IPS DF 4.7 (cell line): Measurements from ENCODE around the gene BRD2.

Experiments used
- DNase-seq: peaks from one replicate; pipeline ENCODE4 v3.0.0-alpha.2; 2013; ENCODE audit warnings: low spot score; ENCODE audit errors: extremely low read depth

BRD2 gene

GRCh38 chr6:32993363-32993973 is 25.1 kb downstream of the BRD2 start:
- DNase-seq = no peak

GRCh38 chr6:32995448-32995847 is 27.1 kb downstream of the BRD2 start:
- no peak for DNase-seq

- DNase-seq = peak; percentile 85
Observed at GRCh38 chr6:33000055-33000454, 31.7 kb downstream of the BRD2 start.

GRCh38 chr6:33001685-33002084 is 33.3 kb downstream of the BRD2 start:
- no peak for DNase-seq

- DNase-seq = no peak
Observed at GRCh38 chr6:33004940-33005339, 36.5 kb downstream of the BRD2 start.

GRCh38 chr6:33007831-33008400 is 39.5 kb downstream of the BRD2 start:
- no peak for DNase-seq

GRCh38 chr6:33008944-33009861 is 40.8 kb downstream of the BRD2 start, which contains the start of gene HLA-DOA:
TSS of gene HLA-DOA (minus strand) at chr6:33009591.
- peak; percentile 87 for DNase-seq

GRCh38 chr6:33010356-33010755 is 42.0 kb downstream of the BRD2 start:
- DNase-seq = no peak

- no peak for DNase-seq
Observed at GRCh38 chr6:33013608-33014007, 45.2 kb downstream of the BRD2 start.

- peak; percentile 81 for DNase-seq
Observed at GRCh38 chr6:33014841-33015634, 46.6 kb downstream of the BRD2 start.

- no peak for DNase-seq
Observed at GRCh38 chr6:33015798-33016197, 47.4 kb downstream of the BRD2 start.

- DNase-seq = no peak
Observed at GRCh38 chr6:33017018-33017417, 48.6 kb downstream of the BRD2 start.

GRCh38 chr6:33017694-33018353 is 49.4 kb downstream of the BRD2 start:
- DNase-seq = no peak

- no peak for DNase-seq
Observed at GRCh38 chr6:33018418-33018817, 50.0 kb downstream of the BRD2 start.

- DNase-seq = no peak
Observed at GRCh38 chr6:33018904-33019303, 50.5 kb downstream of the BRD2 start.

- no peak for DNase-seq
Observed at GRCh38 chr6:33019372-33019771, 51.0 kb downstream of the BRD2 start.

GRCh38 chr6:33021917-33022316 is 53.5 kb downstream of the BRD2 start:
- DNase-seq = no peak

- DNase-seq = no peak
Observed at GRCh38 chr6:33023536-33023935, 55.1 kb downstream of the BRD2 start.

- DNase-seq = no peak
Observed at GRCh38 chr6:33024521-33024920, 56.1 kb downstream of the BRD2 start.

- DNase-seq = no peak
Observed at GRCh38 chr6:33028220-33028849, 59.9 kb downstream of the BRD2 start.
